ENCODE data around the gene AADACL2. TPM values are rescaled to one million over a fixed set of nuclear protein-coding genes. Genes with fewer than 3 reads are reported as not detected.

AADACL2 gene
- total and polyA plus RNA-seq, 2 of the 4 experiments (the other 2 are of a cell fraction): not detected

- Histone ChIP-seq H3K27me3 (ENCODE audit: control insufficient read depth, insufficient read depth, low read length) (no peaks in the 10 kb centered on the region; the same call in 1 of the 2 replicates), H4K20me1 (ENCODE audit: insufficient read depth, low read length) (no peaks in the 10 kb centered on the region), H2BK120ac (ENCODE audit: low read depth, low read length) (no peak overlapping the region), H3K9ac (ENCODE audit: low read depth, low read length) (no peak overlapping the region), H3K36me3 (ENCODE audit: control insufficient read depth, insufficient read depth, low read length) (no peaks in the 10 kb centered on the region), H2BK15ac (ENCODE audit: low read depth, low read length) (no peak overlapping the region), H3K4me1 (ENCODE audit: control insufficient read depth, insufficient read depth, low read length) (no peaks in the 10 kb centered on the region), H2BK20ac (ENCODE audit: low read depth, low read length) (no peak overlapping the region), H3K4me2 (ENCODE audit: low read depth, low read length) (no peak overlapping the region), H3K4me3 (ENCODE audit: insufficient read depth, low read depth, low read length) (no peak overlapping the region), H3K9me3 (ENCODE audit: control insufficient read depth, insufficient read depth, low read length) (no peaks in the 10 kb centered on the region), H2AK5ac (ENCODE audit: low read depth, low read length) (no peak overlapping the region), H2AFZ (replicated peaks; ENCODE audit: low read length, poor library complexity) (no peak overlapping the region), H3K18ac (ENCODE audit: low read depth, low read length) (no peak overlapping the region), H3K27ac (ENCODE audit: insufficient read depth, low read length) (no peak overlapping the region), H3K4ac (ENCODE audit: low read depth, low read length) (no peak overlapping the region), H3K9me1 (ENCODE audit: insufficient read depth, low read length) (no peaks in the 10 kb centered on the region), H4K5ac (ENCODE audit: low read depth, low read length) (no peak overlapping the region), H4K91ac (ENCODE audit: insufficient read depth, low read depth, low read length) (no peak overlapping the region), H3K14ac (replicated peaks; ENCODE audit: low read depth, low read length) (no peak overlapping the region), H3K23ac (ENCODE audit: low read depth, low read length) (no peak overlapping the region), H2AK9ac (replicated peaks; ENCODE audit: low read depth, low read length, poor library complexity) (no peak overlapping the region), H3K79me1 (ENCODE audit: low read depth in 1 of 2, low read length in 2 of 2) (no peaks in the 10 kb centered on the region), H4K8ac (ENCODE audit: low read depth in 2 of 2, low read length in 2 of 2) (no peak overlapping the region), H2BK5ac (ENCODE audit: low read depth, low read length, poor library complexity, severe bottlenecking) (no peak overlapping the region), H3K56ac (ENCODE audit: extremely low read depth, insufficient read depth, low read length) (no peak overlapping the region)
- no CpG with 5 or more reads among the region's 1 CpG for WGBS, 2 experiments (ENCODE audit: extremely low coverage in 2 of 2, insufficient read length in 1 of 2)
- in situ Hi-C loops (cut with MboI; ENCODE audit: low sequenced_read_pairs) (no loop called here), intact Hi-C loops (cut with micrococcal nuclease) (no loop called here), dilution Hi-C loops (cut with HindIII; ENCODE audit: low sequenced_read_pairs, unreplicated experiment) (no loop called here)
- TF ChIP-seq POLR2A (IDR thresholded peaks at IDR 0.05; ENCODE audit: low read depth, low read length) (no peak), BHLHE40 (IDR thresholded peaks at IDR 0.05; ENCODE audit: low read depth, low read length) (no peak), RFX5 (IDR thresholded peaks at IDR 0.05; ENCODE audit: low read depth, low read length) (no peak), MXI1 (IDR thresholded peaks at IDR 0.05; ENCODE audit: borderline replicate concordance, low read depth, low read length) (no peak), NFE2L2 (IDR thresholded peaks at IDR 0.05; ENCODE audit: low read depth, low read length) (no peak), USF2 (IDR thresholded peaks at IDR 0.05; ENCODE audit: low read depth, low read length) (no peak), RAD21 (IDR thresholded peaks at IDR 0.05; ENCODE audit: low read length) (no peak), CTCF (conservative IDR thresholded peaks at IDR 0.05; ENCODE audit: low read depth, low read length) (no peak), RCOR1 (IDR thresholded peaks at IDR 0.05; ENCODE audit: insufficient replicate concordance, low read length) (no peak), CHD1 (IDR thresholded peaks at IDR 0.05; ENCODE audit: low read depth, low read length) (no peak), FOS (IDR thresholded peaks at IDR 0.05; ENCODE audit: low read depth, low read length) (no peak), MAFK (IDR thresholded peaks at IDR 0.05; ENCODE audit: low read depth, low read length) (no peak), CEBPB (IDR thresholded peaks at IDR 0.05; ENCODE audit: low read depth, low read length) (no peak), MAZ (IDR thresholded peaks at IDR 0.05; ENCODE audit: borderline replicate concordance, low read depth, low read length) (no peak)
- no TSS peak for BruUV-seq (replicated peaks)
- DNase-seq (no peak), ATAC-seq (ENCODE audit: low read depth) (no peak)
- CTCF ChIA-PET: no interaction called here
- POLR2A ChIA-PET (ENCODE audit: unreplicated experiment): no interaction called here
These were observed 43.1 kb upstream of the AADACL2 start for GRCh38 chr3:151690645-151691044.
